ENCODE data around the gene PROZ.

PROZ gene

DNA sequence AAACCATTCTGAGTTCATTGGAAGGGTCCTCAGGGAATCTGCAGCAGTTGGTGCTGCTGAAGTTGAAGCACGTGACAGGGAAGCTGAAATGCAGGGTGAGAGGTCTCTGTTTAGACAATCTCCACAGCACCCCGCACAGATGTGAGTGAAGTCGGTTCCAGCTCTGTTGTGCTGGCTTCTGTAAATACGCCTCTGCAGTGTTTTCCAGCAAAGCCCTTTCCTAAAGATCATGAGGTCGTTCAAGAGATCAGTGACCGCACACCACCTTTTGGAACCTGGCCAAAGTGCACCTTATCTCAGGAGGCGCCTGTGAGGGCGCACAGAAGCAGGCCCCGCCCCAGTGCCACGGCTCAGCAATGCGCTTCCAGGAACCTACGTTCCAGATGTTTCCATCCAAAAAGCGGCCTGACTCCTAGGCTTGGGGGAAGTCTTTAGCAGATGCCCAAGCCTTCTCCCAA lies 61.7 kb downstream of the PROZ start:
- DNase-seq (ENCODE audit: low read depth): no peak
- Histone ChIP-seq H3K4me1 (ENCODE audit: control insufficient read depth, insufficient read depth, low read length) (peaks cover 28% of the 10 kb centered on the region), H3K9me3 (ENCODE audit: control insufficient read depth, low read length) (no peaks in the 10 kb centered on the region), H3K27me3 (replicated peaks; ENCODE audit: control insufficient read depth, insufficient read depth, low read length) (no peaks in the 10 kb centered on the region), H3K4me3 (ENCODE audit: low read length) (no peak overlapping the region), H3K9ac (ENCODE audit: low read length) (no peak overlapping the region), H3K36me3 (ENCODE audit: control insufficient read depth, insufficient read depth, low read length, severe bottlenecking) (peaks cover 34% of the 10 kb centered on the region)

DNA sequence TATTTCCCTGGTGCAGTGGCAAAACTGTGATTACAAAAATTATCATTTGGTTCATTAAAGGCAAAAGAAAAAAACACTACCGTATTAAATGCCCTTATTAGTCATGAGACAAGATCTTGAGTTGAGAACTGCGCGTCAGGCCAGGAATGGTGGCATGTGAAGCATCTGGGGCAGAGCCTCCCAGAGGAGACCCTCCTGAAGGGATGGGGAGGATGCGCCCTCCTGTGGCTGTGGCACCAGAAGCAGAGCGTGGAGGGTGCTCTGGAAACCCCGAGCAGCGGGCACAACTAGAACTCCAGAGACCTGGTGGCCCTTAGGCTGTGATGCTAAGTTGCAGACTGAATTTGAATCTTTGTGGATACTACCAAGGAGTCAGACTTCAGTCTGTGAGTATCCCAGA lies 62.4 kb downstream of the PROZ start:
- Histone ChIP-seq H3K9me3 (ENCODE audit: control insufficient read depth, low read length) (no peaks in the 10 kb centered on the region), H3K27me3 (replicated peaks; ENCODE audit: control insufficient read depth, insufficient read depth, low read length) (no peaks in the 10 kb centered on the region), H3K4me1 (ENCODE audit: control insufficient read depth, insufficient read depth, low read length) (peaks cover 24% of the 10 kb centered on the region), H3K4me3 (ENCODE audit: low read length) (no peak overlapping the region), H3K9ac (ENCODE audit: low read length) (no peak overlapping the region), H3K36me3 (ENCODE audit: control insufficient read depth, insufficient read depth, low read length, severe bottlenecking) (peaks cover 41% of the 10 kb centered on the region)
- peak; percentile 11 for DNase-seq (ENCODE audit: low read depth)
